Measurements from ENCODE around the gene UQCRHL.

UQCRHL gene

DNA sequence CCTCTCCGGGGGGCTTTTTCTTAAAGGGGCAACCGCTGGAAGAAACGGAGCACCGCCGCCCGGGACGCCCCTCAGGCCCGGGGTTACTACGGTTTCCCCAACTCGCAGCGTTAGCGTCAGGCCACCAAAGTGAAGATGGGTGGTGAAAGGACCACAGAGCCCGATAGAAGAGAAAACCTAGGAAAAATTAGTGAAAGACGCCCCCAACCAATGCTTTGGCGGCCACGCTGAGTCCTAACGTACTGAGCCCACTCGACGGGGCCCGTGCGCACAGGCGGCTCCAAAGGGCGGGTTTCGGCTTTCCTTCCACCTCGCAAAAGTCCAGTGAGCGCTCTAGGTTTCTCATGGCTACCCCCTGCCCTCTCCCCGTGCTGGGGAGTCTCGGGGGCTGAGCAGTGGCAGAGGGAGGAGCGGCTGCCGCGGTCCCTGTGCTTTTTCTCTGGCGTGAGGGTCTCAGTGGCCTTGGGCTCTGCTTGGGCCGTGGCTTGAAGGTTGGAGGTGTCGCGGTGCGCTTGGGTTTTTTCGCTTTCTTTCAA is 27.8 kb upstream of the UQCRHL start (continued):
- TF ChIP-seq, protein P1, sequence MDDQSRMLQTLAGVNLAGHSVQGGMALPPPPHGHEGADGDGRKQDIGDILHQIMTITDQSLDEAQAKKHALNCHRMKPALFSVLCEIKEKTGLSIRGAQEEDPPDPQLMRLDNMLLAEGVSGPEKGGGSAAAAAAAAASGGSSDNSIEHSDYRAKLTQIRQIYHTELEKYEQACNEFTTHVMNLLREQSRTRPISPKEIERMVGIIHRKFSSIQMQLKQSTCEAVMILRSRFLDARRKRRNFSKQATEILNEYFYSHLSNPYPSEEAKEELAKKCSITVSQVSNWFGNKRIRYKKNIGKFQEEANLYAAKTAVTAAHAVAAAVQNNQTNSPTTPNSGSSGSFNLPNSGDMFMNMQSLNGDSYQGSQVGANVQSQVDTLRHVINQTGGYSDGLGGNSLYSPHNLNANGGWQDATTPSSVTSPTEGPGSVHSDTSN (CRISPR knock-in tag; IDR thresholded peaks at IDR 0.05), result peak; percentile 58; the same call in 1 of the 2 replicates
- TF ChIP-seq OVOL3 (tag by site-specific recombination; IDR thresholded peaks at IDR 0.05), result 0 out of 2 replicates have a peak, but pooled peaks have one; percentile 9
- TF ChIP-seq, protein P2, sequence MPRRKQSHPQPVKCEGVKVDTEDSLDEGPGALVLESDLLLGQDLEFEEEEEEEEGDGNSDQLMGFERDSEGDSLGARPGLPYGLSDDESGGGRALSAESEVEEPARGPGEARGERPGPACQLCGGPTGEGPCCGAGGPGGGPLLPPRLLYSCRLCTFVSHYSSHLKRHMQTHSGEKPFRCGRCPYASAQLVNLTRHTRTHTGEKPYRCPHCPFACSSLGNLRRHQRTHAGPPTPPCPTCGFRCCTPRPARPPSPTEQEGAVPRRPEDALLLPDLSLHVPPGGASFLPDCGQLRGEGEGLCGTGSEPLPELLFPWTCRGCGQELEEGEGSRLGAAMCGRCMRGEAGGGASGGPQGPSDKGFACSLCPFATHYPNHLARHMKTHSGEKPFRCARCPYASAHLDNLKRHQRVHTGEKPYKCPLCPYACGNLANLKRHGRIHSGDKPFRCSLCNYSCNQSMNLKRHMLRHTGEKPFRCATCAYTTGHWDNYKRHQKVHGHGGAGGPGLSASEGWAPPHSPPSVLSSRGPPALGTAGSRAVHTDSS (tag by site-specific recombination; IDR thresholded peaks at IDR 0.05), result no peak
- TF ChIP-seq ZNF501 (tag by site-specific recombination; IDR thresholded peaks at IDR 0.05), result peak; percentile 15; the same call in 1 of the 2 replicates
- TF ChIP-seq ZNF76 (tag by site-specific recombination; IDR thresholded peaks at IDR 0.05; ENCODE audit: borderline replicate concordance, low read depth), result 0 out of 2 replicates have a peak, but pooled peaks have one; percentile 16
- TF ChIP-seq, protein P3, sequence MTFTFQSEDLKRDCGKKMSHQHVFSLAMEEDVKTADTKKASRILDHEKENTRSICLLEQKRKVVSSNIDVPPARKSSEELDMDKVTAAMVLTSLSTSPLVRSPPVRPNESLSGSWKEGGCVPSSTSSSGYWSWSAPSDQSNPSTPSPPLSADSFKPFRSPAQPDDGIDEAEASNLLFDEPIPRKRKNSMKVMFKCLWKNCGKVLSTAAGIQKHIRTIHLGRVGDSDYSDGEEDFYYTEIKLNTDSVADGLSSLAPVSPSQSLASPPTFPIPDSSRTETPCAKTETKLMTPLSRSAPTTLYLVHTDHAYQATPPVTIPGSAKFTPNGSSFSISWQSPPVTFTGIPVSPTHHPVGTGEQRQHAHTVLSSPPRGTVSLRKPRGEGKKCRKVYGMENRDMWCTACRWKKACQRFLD (tag by site-specific recombination; IDR thresholded peaks at IDR 0.05), result no peak
- peak; percentile 79; the same call in 1 of the 2 replicates for TF ChIP-seq ZNF610 (tag by site-specific recombination; IDR thresholded peaks at IDR 0.05; ENCODE audit: borderline replicate concordance)
- TF ChIP-seq PRDM1 (tag by site-specific recombination; IDR thresholded peaks at IDR 0.05), result peak; percentile 85
- TF ChIP-seq ZNF391 (tag by site-specific recombination; IDR thresholded peaks at IDR 0.05; ENCODE audit: borderline replicate concordance, low read depth), result 0 out of 2 replicates have a peak, but pooled peaks have one; percentile 17
- TF ChIP-seq, protein P4, sequence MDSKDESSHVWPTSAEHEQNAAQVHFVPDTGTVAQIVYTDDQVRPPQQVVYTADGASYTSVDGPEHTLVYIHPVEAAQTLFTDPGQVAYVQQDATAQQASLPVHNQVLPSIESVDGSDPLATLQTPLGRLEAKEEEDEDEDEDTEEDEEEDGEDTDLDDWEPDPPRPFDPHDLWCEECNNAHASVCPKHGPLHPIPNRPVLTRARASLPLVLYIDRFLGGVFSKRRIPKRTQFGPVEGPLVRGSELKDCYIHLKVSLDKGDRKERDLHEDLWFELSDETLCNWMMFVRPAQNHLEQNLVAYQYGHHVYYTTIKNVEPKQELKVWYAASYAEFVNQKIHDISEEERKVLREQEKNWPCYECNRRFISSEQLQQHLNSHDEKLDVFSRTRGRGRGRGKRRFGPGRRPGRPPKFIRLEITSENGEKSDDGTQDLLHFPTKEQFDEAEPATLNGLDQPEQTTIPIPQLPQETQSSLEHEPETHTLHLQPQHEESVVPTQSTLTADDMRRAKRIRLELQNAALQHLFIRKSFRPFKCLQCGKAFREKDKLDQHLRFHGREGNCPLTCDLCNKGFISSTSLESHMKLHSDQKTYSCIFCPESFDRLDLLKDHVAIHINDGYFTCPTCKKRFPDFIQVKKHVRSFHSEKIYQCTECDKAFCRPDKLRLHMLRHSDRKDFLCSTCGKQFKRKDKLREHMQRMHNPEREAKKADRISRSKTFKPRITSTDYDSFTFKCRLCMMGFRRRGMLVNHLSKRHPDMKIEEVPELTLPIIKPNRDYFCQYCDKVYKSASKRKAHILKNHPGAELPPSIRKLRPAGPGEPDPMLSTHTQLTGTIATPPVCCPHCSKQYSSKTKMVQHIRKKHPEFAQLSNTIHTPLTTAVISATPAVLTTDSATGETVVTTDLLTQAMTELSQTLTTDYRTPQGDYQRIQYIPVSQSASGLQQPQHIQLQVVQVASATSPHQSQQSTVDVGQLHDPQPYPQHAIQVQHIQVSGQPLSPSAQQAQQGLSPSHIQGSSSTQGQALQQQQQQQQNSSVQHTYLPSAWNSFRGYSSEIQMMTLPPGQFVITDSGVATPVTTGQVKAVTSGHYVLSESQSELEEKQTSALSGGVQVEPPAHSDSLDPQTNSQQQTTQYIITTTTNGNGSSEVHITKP (tag by site-specific recombination; IDR thresholded peaks at IDR 0.05), result peak; percentile 17; the same call in 1 of the 2 replicates
- TF ChIP-seq, protein P5, sequence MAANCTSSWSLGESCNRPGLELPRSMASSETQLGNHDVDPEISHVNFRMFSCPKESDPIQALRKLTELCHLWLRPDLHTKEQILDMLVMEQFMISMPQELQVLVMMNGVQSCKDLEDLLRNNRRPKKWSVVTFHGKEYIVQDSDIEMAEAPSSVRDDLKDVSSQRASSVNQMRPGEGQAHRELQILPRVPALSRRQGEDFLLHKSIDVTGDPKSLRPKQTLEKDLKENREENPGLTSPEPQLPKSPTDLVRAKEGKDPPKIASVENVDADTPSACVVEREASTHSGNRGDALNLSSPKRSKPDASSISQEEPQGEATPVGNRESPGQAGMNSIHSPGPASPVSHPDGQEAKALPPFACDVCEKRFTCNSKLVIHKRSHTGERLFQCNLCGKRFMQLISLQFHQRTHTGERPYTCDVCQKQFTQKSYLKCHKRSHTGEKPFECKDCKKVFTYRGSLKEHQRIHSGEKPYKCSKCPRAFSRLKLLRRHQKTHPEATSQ (tag by site-specific recombination; IDR thresholded peaks at IDR 0.05), result no peak; the same call in 1 of the 2 replicates
- TF ChIP-seq, protein P6, sequence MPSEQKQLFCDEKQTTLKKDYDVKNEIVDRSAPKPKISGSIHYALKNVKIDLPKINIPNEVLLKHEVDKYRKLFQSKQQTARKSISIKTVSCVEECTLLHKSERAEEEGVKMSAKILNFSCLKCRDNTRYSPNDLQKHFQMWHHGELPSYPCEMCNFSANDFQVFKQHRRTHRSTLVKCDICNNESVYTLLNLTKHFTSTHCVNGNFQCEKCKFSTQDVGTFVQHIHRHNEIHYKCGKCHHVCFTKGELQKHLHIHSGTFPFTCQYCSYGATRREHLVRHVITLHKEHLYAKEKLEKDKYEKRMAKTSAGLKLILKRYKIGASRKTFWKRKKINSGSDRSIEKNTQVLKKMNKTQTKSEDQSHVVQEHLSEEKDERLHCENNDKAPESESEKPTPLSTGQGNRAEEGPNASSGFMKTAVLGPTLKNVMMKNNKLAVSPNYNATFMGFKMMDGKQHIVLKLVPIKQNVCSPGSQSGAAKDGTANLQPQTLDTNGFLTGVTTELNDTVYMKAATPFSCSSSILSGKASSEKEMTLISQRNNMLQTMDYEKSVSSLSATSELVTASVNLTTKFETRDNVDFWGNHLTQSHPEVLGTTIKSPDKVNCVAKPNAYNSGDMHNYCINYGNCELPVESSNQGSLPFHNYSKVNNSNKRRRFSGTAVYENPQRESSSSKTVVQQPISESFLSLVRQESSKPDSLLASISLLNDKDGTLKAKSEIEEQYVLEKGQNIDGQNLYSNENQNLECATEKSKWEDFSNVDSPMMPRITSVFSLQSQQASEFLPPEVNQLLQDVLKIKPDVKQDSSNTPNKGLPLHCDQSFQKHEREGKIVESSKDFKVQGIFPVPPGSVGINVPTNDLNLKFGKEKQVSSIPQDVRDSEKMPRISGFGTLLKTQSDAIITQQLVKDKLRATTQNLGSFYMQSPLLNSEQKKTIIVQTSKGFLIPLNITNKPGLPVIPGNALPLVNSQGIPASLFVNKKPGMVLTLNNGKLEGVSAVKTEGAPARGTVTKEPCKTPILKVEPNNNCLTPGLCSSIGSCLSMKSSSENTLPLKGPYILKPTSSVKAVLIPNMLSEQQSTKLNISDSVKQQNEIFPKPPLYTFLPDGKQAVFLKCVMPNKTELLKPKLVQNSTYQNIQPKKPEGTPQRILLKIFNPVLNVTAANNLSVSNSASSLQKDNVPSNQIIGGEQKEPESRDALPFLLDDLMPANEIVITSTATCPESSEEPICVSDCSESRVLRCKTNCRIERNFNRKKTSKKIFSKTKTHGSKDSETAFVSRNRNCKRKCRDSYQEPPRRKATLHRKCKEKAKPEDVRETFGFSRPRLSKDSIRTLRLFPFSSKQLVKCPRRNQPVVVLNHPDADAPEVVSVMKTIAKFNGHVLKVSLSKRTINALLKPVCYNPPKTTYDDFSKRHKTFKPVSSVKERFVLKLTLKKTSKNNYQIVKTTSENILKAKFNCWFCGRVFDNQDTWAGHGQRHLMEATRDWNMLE (tag by site-specific recombination; conservative IDR thresholded peaks at IDR 0.05; ENCODE audit: low read depth), result no peak
- peak; percentile 17; the same call in 1 of the 2 replicates for TF ChIP-seq ZNF341 (tag by site-specific recombination; IDR thresholded peaks at IDR 0.05; ENCODE audit: low read depth)
- TF ChIP-seq, protein P7, sequence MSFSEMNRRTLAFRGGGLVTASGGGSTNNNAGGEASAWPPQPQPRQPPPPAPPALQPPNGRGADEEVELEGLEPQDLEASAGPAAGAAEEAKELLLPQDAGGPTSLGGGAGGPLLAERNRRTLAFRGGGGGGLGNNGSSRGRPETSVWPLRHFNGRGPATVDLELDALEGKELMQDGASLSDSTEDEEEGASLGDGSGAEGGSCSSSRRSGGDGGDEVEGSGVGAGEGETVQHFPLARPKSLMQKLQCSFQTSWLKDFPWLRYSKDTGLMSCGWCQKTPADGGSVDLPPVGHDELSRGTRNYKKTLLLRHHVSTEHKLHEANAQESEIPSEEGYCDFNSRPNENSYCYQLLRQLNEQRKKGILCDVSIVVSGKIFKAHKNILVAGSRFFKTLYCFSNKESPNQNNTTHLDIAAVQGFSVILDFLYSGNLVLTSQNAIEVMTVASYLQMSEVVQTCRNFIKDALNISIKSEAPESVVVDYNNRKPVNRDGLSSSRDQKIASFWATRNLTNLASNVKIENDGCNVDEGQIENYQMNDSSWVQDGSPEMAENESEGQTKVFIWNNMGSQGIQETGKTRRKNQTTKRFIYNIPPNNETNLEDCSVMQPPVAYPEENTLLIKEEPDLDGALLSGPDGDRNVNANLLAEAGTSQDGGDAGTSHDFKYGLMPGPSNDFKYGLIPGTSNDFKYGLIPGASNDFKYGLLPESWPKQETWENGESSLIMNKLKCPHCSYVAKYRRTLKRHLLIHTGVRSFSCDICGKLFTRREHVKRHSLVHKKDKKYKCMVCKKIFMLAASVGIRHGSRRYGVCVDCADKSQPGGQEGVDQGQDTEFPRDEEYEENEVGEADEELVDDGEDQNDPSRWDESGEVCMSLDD (tag by site-specific recombination; IDR thresholded peaks at IDR 0.05), result peak; percentile 74; the same call in 1 of the 2 replicates
- TF ChIP-seq, protein P8, sequence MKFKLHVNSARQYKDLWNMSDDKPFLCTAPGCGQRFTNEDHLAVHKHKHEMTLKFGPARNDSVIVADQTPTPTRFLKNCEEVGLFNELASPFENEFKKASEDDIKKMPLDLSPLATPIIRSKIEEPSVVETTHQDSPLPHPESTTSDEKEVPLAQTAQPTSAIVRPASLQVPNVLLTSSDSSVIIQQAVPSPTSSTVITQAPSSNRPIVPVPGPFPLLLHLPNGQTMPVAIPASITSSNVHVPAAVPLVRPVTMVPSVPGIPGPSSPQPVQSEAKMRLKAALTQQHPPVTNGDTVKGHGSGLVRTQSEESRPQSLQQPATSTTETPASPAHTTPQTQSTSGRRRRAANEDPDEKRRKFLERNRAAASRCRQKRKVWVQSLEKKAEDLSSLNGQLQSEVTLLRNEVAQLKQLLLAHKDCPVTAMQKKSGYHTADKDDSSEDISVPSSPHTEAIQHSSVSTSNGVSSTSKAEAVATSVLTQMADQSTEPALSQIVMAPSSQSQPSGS (tag by site-specific recombination; IDR thresholded peaks at IDR 0.05; ENCODE audit: low read depth), result no peak
- TF ChIP-seq ZNF335 (tag by site-specific recombination; conservative IDR thresholded peaks at IDR 0.05), result peak; percentile 69
- TF ChIP-seq, protein P9, sequence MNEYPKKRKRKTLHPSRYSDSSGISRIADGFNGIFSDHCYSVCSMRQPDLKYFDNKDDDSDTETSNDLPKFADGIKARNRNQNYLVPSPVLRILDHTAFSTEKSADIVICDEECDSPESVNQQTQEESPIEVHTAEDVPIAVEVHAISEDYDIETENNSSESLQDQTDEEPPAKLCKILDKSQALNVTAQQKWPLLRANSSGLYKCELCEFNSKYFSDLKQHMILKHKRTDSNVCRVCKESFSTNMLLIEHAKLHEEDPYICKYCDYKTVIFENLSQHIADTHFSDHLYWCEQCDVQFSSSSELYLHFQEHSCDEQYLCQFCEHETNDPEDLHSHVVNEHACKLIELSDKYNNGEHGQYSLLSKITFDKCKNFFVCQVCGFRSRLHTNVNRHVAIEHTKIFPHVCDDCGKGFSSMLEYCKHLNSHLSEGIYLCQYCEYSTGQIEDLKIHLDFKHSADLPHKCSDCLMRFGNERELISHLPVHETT (tag by site-specific recombination; IDR thresholded peaks at IDR 0.05), result peak; percentile 25; the same call in 1 of the 2 replicates

All from HEK293 (cell line).